ENCODE measurements around the gene GNPAT. TPM values are rescaled to one million over a fixed set of nuclear protein-coding genes. Genes with fewer than 3 reads are reported as not detected.

GNPAT gene
- total and polyA plus RNA-seq, 2 experiments from 2014 or later, result 32.8 to 45.4 TPM

GRCh38 chr1:231272880-231273279 lies 31.9 kb downstream of the GNPAT start:
- Histone ChIP-seq H3K36me3 (ENCODE audit: insufficient read depth) (peaks cover 21% of the 10 kb centered on the region), H2AFZ (no peak overlapping the region), H3K27ac (ENCODE audit: low read depth) (no peak overlapping the region), H3K27me3 (ENCODE audit: insufficient read depth) (no peaks in the 10 kb centered on the region), H4K20me1 (replicated peaks; ENCODE audit: insufficient read depth) (peaks cover 6% of the 10 kb centered on the region; the same call in 1 of the 2 replicates), H3K4me3 (no peak overlapping the region), H3K4me1 (ENCODE audit: insufficient read depth) (no peaks in the 10 kb centered on the region), H3F3A (replicated peaks; ENCODE audit: low read depth) (no peaks in the 10 kb centered on the region), H3K79me2 (replicated peaks; ENCODE audit: insufficient read depth) (no peaks in the 10 kb centered on the region), H3K4me2 (no peak overlapping the region), H3K9me2 (ENCODE audit: insufficient read depth) (no peaks in the 10 kb centered on the region)
- H3K4me3 Mint-ChIP-seq, result no peak overlapping the region
- peaks cover 18% of the 10 kb centered on the region; the same call in 2 of the 3 replicates for H3K36me3 Mint-ChIP-seq (ENCODE audit: low read depth)
- no peaks in the 10 kb centered on the region for H3K9me3 Mint-ChIP-seq
- H3K27ac Mint-ChIP-seq, result no peak overlapping the region
- peaks cover 3% of the 10 kb centered on the region for H3K27me3 Mint-ChIP-seq (ENCODE audit: insufficient read depth, low read depth, poor library complexity)
- ATAC-seq (no peak), DNase-seq (ENCODE audit: low spot score) (no peak)
- TF ChIP-seq ZNF331 (CRISPR knock-in tag; IDR thresholded peaks at IDR 0.05; ENCODE audit: low read depth) (no peak), NANOG (IDR thresholded peaks at IDR 0.05; ENCODE audit: borderline replicate concordance) (no peak), ETS1 (IDR thresholded peaks at IDR 0.05) (no peak), POLR2AphosphoS5 (IDR thresholded peaks at IDR 0.05; ENCODE audit: low read depth) (no peak), CTCF (conservative IDR thresholded peaks at IDR 0.05; ENCODE audit: low read depth in 2 of 2) (no peak), REST (IDR thresholded peaks at IDR 0.05; ENCODE audit: unreplicated experiment) (no peak), ZNF114 (CRISPR knock-in tag; IDR thresholded peaks at IDR 0.05) (no peak), EZH2 (IDR thresholded peaks at IDR 0.05; ENCODE audit: low read depth, unreplicated experiment) (no peak), EZH2phosphoT487 (IDR thresholded peaks at IDR 0.05; ENCODE audit: unreplicated experiment) (no peak), ZNF462 (CRISPR knock-in tag; IDR thresholded peaks at IDR 0.05) (no peak), JUNB (IDR thresholded peaks at IDR 0.05; ENCODE audit: unreplicated experiment) (no peak), STAT1 (IDR thresholded peaks at IDR 0.05; ENCODE audit: unreplicated experiment) (no peak), CREB1 (CRISPR knock-in tag; IDR thresholded peaks at IDR 0.05; ENCODE audit: low read depth) (no peak)
- H3K4me1 Mint-ChIP-seq, result no peaks in the 10 kb centered on the region

All from GM23338 (cell line).